Measurements from ENCODE around the gene MICOS13. TPM values are rescaled to one million over a fixed set of nuclear protein-coding genes. Genes with fewer than 3 reads are reported as not detected.
"Not testable (repeated sequence)": the region's sequence is repeated elsewhere in the genome, so short reads cannot be mapped to it uniquely, and the experiment has no call there.

MICOS13 gene
- total and polyA plus RNA-seq, 8 donors: 26.7 to 63.3 (median 40.3) TPM

DNA sequence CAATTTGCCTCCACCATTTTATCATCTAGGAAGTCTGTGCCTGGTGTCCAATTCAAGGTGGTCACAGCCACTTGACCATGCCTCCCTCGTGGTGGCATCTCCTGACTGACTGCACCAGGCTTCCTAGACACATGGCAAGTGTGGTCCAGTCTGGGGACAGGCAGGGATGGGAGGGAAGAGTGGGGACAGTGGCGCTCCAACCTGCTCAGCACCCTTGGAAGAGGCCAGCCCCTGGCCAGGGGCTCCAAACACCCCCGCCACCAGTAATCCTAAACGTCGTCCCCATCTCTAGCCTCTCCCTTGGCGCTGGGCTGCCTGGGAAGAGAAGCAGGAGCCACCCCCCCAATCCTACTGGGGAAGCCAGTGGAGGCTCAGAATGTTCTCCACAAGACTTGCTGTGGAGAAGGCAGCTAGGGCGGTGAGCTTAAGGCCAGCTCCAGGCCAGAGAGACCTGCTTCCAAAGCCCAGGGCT is 12.4 kb upstream of the MICOS13 start:
- no peak for DNase-seq
- no peak overlapping the region for H3K4me3 ChIP-seq
- H3K4me1 ChIP-seq: peaks cover 10 to 31% of the 10 kb centered on the region in 2 donors
- TF ChIP-seq, protein P1, sequence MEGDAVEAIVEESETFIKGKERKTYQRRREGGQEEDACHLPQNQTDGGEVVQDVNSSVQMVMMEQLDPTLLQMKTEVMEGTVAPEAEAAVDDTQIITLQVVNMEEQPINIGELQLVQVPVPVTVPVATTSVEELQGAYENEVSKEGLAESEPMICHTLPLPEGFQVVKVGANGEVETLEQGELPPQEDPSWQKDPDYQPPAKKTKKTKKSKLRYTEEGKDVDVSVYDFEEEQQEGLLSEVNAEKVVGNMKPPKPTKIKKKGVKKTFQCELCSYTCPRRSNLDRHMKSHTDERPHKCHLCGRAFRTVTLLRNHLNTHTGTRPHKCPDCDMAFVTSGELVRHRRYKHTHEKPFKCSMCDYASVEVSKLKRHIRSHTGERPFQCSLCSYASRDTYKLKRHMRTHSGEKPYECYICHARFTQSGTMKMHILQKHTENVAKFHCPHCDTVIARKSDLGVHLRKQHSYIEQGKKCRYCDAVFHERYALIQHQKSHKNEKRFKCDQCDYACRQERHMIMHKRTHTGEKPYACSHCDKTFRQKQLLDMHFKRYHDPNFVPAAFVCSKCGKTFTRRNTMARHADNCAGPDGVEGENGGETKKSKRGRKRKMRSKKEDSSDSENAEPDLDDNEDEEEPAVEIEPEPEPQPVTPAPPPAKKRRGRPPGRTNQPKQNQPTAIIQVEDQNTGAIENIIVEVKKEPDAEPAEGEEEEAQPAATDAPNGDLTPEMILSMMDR (IDR thresholded peaks at IDR 0.05): no peak
- intact Hi-C loops (cut with DNase I): no loop called here
- no peaks in the 10 kb centered on the region for H3K9me3 ChIP-seq
- ATAC-seq: no peak
- no peaks in the 10 kb centered on the region for H3K27me3 ChIP-seq
- peaks cover 0 to 61% of the 10 kb centered on the region in 2 donors for H3K36me3 ChIP-seq
- no peak overlapping the region for H3K27ac ChIP-seq

DNA sequence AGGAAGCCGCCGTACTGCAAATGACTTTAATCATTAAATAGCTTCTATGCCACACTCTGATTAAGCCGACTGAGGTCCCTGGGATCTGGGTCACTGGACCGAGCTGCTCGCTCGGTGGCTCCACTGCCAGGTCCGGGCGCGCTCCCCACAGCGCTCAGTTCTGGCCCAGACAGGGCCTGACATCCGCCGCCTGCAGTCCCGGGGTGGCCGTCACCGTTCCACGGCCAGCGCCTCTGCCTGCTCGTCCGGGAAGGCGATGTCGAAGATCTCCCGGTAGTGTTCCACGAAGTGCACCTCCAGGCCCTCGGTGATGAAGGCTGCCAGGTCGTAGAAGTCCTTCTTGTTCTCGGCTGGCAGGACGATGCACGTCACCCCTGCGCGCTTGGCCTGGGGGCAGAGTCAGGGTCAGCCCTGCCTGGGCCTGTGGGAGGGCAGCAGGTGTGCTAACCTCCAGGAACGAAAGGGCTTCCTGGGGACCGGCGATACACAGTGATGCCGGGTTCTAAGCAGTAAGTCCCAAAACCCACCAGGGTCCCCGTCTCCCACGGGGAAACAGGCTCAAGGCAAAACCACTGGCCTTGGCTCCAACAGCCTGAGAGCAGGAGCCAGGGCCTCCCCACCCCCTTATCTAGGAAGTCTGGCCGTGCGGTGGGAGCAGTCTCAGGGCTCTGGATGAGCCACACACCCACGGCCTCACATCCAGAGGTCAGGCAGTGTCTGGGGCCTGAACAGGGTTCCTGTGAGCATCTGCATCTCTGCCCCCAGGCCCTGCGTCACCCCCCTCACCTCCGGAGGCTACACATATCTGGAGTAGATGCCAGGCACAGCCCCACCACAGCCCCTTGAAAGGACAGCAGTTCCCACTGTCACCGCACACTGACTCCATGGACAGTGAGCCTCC is 11.8 kb upstream of the MICOS13 start:
- no peak for ATAC-seq
- H3K9me3 ChIP-seq: no peaks in the 10 kb centered on the region
- H3K36me3 ChIP-seq: peaks cover 0 to 57% of the 10 kb centered on the region in 2 donors
- intact Hi-C loops (cut with DNase I): no loop called here
- TF ChIP-seq, protein P1 (IDR thresholded peaks at IDR 0.05): no peak
- no peaks in the 10 kb centered on the region for H3K27me3 ChIP-seq
- H3K27ac ChIP-seq: peak overlapping the region; percentile 77 to 89
- H3K4me3 ChIP-seq: peak overlapping the region; percentile 49 to 60
- DNase-seq: peak in 1 of 4 donors; percentile 80
- H3K4me1 ChIP-seq: peaks cover 10 to 38% of the 10 kb centered on the region in 2 donors

DNA sequence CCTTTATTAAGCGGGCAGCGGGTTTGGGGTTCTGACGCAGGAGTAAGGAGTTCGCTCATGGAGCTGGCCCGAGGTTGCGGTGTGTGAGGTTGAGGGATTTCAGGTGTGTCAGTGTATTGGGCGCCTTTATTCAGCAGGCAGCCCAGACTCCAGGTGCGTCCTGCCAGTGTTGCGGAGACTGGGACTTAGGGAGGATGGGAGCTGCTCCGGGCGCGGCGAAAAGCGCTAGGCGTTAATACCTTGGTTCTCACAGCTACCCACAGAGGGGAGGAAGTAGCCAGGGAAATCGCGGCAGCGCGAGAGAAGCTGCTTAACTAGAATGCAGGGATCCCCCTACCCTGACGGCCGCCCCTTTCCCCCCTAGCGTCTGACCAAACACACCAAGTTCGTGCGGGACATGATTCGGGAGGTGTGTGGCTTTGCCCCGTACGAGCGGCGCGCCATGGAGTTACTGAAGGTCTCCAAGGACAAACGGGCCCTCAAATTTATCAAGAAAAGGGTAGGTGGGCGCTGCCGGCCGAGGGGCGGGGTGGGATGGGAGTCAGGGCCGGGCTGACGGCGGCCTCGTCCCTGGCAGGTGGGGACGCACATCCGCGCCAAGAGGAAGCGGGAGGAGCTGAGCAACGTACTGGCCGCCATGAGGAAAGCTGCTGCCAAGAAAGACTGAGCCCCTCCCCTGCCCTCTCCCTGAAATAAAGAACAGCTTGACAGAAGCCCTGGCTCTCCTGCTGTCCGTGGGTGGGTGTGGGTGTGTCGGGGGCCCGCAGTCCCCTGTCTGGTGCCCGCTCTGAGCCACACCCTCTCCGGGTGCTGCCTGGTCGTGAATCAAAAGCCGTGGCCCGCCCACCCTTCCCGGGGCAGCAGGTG is 10.9 kb upstream of the MICOS13 start:
- TF ChIP-seq, protein P1 (IDR thresholded peaks at IDR 0.05): no peak
- intact Hi-C loops (cut with DNase I): no loop called here
- Histone ChIP-seq H3K4me1 (peaks cover 10 to 42% of the 10 kb centered on the region in 2 donors), H3K4me3 (peak overlapping the region; percentile 49 to 60), H3K27ac (peak overlapping the region; percentile 77 to 89), H3K9me3 (no peaks in the 10 kb centered on the region), H3K36me3 (peaks cover 0 to 48% of the 10 kb centered on the region in 2 donors), H3K27me3 (no peaks in the 10 kb centered on the region)
- DNase-seq: peak in 2 of 4 donors; percentile 75 to 84
- no peak for ATAC-seq

DNA sequence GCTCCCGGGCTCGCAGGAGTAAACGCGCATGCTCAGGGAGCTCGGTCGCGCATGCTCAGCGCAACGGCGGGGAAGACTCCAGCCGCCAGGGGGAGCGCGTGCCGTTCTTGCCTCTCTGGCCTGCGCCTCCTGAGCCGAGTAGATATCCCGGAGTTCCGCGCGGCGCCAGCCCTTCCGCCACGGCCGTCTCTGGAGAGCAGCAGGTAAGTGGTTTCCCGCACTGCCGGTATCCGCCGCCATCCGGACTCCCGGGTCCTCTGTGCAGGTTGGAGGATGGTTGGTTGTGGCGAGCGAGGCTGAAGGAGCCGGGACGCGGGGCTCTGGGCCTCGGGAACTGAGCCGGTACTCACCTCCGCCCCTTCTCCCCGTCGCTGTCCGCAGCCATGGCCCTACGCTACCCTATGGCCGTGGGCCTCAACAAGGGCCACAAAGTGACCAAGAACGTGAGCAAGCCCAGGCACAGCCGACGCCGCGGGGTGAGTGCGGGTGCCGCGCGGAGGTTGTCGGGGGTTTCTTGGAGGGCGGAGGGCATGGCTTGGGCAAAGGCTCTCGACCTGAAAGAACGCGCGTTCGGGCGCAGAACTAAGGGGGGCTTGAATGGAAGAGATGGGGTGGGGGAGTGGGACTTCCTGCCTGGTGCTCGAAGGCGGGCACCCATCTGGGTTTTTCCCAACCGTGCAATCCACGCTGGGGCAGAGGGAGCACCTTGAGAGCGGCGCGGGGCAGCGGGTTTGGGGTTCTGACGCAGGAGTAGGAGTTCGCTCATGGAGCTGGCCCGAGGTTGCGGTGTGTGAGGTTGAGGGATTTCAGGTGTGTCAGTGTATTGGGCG is 10.0 kb upstream of the MICOS13 start, which contains the start of gene RPL36:
Gene RPL36 (plus strand): TSS at position 171 of the 830 bp plus-strand sequence. CDS start 213 bp downstream, at position 384.
- H3K27ac ChIP-seq: peak within 1 kb of the TSS; percentile 77 to 89
- intact Hi-C loops (cut with DNase I): no loop called here
- ATAC-seq (peak; percentile 72), DNase-seq (peak; percentile 97 to 100 (median 98))
- peaks cover 0 to 39% of the 10 kb centered on the region in 2 donors for H3K36me3 ChIP-seq
- no peaks in the 10 kb centered on the region for H3K9me3 ChIP-seq
- H3K4me3 ChIP-seq: peak within 1 kb of the TSS; percentile 49 to 60
- TF ChIP-seq, protein P1 (IDR thresholded peaks at IDR 0.05): peak; percentile 95 to 99
- H3K4me1 ChIP-seq: peaks cover 10 to 44% of the 10 kb centered on the region in 2 donors
- no peaks in the 10 kb centered on the region for H3K27me3 ChIP-seq

DNA sequence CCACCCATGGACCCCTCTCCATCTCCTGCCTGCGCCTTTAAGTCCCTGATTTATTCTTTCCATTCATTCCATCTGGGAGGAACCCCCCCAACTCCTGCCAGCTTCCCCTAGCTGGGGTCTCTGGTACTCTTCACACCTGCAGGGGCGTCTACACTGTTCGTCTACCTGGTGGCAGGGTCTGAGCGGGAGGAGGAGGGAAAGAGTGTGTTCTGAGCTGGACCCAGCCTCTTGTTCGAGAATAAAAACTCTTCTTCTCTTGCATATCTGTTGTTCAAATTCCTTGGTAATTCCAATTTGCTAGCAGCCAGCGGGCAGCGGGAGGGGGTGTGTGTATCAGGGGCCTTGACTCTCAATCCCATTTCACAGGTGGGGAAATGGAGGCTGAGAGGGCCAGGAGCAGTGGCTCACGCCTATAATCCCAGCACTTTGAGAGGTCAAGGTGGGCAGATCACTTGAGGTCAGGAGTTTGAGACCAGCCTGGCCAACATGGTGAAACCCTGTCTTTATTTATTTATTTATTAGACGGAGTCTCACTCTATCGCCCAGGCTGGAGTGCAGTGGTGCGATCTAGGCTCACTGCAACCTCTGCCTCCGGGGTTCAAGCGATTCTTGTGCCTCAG is 8.1 kb upstream of the MICOS13 start:
- H3K36me3 ChIP-seq: peaks cover 0 to 20% of the 10 kb centered on the region in 2 donors
- peaks cover 10 to 44% of the 10 kb centered on the region in 2 donors for H3K4me1 ChIP-seq
- DNase-seq; intact Hi-C loops (cut with DNase I); H3K4me3 ChIP-seq; H3K27ac ChIP-seq; ATAC-seq; H3K27me3 ChIP-seq; H3K9me3 ChIP-seq: not testable (repeated sequence)
